ENCODE measurements around the gene AMMECR1. TPM values are rescaled to one million over a fixed set of nuclear protein-coding genes. Genes with fewer than 3 reads are reported as not detected.

Gene AMMECR1
- total RNA-seq, 2 donors from 2014 or later, result 1.7 to 2.5 TPM

DNA sequence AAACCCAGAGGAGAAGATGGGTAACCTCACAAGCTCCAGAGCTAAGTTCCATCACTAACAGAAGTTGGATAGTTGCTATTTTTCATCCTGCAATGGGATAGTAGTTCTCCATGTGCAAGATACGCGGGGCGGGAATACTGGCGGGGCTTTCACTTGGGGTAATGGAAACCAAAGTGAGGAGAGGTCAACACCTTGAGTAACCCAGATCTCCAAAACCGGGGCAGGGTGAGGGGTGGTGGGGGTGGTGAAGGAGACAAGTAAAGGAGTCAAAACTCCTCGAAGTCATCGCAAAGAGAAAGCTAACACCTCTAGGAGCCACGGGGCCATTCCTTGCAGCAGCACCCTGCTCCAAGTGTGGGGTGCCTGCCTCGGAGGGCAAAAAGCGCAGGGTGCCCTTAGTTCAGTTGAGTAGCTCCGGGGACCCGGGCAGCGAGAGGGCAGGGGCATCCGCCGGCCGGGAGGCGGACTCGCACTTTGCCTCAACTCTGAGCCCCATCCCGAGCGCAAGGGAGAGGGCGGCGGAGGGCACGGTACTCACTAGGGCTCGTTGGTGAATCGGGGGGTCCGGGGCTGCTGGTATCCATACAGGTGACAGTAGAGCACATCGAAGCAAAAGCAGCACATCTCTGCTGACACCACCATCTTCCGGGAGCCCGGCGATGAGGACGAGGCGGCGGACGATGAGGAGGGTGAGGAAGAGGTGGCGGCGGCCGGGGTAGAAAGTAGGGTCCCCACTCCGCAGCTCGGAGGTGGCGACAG lies 645 bp downstream of the AMMECR1 start:
- no peaks in the 10 kb centered on the region for H3K4me1 ChIP-seq
- H3K4me3 ChIP-seq, result peak overlapping the region; percentile 67 to 74
- TF ChIP-seq, protein P1, sequence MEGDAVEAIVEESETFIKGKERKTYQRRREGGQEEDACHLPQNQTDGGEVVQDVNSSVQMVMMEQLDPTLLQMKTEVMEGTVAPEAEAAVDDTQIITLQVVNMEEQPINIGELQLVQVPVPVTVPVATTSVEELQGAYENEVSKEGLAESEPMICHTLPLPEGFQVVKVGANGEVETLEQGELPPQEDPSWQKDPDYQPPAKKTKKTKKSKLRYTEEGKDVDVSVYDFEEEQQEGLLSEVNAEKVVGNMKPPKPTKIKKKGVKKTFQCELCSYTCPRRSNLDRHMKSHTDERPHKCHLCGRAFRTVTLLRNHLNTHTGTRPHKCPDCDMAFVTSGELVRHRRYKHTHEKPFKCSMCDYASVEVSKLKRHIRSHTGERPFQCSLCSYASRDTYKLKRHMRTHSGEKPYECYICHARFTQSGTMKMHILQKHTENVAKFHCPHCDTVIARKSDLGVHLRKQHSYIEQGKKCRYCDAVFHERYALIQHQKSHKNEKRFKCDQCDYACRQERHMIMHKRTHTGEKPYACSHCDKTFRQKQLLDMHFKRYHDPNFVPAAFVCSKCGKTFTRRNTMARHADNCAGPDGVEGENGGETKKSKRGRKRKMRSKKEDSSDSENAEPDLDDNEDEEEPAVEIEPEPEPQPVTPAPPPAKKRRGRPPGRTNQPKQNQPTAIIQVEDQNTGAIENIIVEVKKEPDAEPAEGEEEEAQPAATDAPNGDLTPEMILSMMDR (IDR thresholded peaks at IDR 0.05), result no peak
- peak overlapping the region; percentile 78 to 82 for H3K27ac ChIP-seq
- no peak for DNase-seq (ENCODE audit: low spot score)
- H3K36me3 ChIP-seq, result no peaks in the 10 kb centered on the region
- H3K27me3 ChIP-seq, result no peaks in the 10 kb centered on the region
- no peaks in the 10 kb centered on the region for H3K9me3 ChIP-seq

DNA sequence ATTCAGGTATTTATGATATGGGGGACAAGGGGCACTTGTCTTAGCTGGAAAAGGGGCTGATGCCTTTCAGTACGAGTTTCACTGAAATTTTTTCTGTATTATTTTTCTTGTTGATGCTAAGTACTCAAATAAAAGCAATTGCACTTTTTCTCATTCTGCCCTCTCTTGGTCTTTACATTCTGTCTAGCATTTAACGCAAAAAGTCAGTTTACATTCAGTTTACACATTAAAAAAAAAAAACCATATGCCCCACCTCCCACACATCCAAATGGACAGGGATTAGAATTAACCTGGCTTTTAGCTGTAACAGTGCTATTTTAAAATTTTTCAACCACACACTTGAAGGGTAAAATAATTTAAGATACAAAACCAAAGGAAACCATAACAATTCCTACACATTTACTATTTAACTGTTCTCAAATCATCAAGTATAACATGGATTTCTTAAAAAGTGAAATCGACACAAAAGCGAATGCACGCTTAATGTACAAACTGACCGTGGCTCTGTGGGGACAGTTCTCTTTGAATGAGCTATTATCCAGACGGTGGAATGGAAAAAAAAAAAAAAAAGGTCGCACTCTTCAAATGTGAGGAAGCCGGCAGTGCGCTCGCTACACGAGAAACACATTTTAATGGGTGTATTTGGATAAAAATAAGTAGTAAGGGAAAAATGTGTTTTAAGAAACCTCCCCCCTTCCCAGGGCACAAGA lies 1.4 kb downstream of the AMMECR1 start:
- H3K27ac ChIP-seq, result peak overlapping the region in 1 of 2 donors; percentile 78
- H3K36me3 ChIP-seq, result no peaks in the 10 kb centered on the region
- DNase-seq (ENCODE audit: low spot score), result no peak
- TF ChIP-seq, protein P1 (IDR thresholded peaks at IDR 0.05), result no peak
- no peaks in the 10 kb centered on the region for H3K4me1 ChIP-seq
- H3K27me3 ChIP-seq, result no peaks in the 10 kb centered on the region
- no peaks in the 10 kb centered on the region for H3K9me3 ChIP-seq
- peak overlapping the region; percentile 67 to 74 for H3K4me3 ChIP-seq

DNA sequence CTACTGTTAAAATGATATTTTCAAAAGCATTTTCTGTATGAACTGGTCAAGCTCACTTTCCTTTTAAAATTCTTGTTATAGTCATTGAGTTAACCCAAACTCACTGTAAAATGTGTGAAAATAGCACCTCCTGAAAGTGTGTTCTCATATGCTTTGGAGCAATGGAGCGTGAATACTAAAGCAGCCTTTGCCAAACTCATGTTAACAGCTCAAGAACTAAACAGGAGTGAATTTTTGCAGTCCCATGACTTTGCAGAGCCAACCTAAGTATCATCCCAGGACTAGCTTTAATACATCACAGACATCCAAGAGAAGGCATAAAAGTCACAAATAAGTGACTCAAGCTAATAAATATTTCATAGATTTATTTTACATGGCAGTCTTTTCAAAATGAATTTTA lies 2.3 kb downstream of the AMMECR1 start:
- TF ChIP-seq, protein P1 (IDR thresholded peaks at IDR 0.05), result no peak
- Histone ChIP-seq H3K27me3 (no peaks in the 10 kb centered on the region), H3K9me3 (no peaks in the 10 kb centered on the region), H3K27ac (no peak overlapping the region), H3K4me1 (no peaks in the 10 kb centered on the region), H3K36me3 (no peaks in the 10 kb centered on the region), H3K4me3 (no peak overlapping the region)
- DNase-seq (ENCODE audit: low spot score), result no peak

DNA sequence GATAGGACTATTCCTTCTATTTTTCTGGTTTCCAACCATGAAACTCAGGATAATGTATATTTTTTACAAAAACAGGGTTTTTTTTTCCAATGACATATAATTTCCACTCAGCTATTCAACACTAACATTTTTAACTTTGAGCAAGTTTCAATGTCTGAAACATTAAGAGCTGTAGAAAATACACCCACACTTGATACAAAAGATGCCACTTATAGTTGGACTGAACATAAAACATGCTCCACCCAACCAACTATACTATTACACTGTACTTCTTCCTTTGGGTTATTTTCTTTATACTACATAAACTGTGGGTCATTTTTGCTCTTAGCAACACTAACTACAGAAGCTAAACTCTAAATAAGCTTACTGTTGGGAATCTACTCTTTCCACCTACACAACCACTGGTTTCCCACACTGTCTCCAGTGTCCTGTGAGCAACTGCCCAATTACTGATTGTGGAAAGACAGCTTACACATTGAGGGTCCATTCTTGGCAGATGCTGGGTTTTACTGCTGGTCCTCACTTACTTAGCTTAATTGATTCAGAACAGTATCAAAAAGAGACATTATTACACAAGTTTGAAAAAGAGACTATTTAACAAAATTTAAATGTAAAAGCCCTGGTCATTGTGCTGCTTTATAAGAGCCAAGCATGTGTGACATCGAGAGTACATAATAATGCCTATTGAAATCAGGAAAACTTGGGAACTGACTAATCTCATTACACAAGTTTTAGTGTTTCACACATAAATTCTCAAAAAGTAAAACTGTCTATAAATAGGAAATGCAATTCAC lies 6.3 kb downstream of the AMMECR1 start:
- Histone ChIP-seq H3K36me3 (no peaks in the 10 kb centered on the region), H3K4me1 (no peaks in the 10 kb centered on the region), H3K9me3 (no peaks in the 10 kb centered on the region), H3K4me3 (no peak overlapping the region), H3K27ac (no peak overlapping the region), H3K27me3 (no peaks in the 10 kb centered on the region)
- no peak for DNase-seq (ENCODE audit: low spot score)
- TF ChIP-seq, protein P1 (IDR thresholded peaks at IDR 0.05), result no peak

DNA sequence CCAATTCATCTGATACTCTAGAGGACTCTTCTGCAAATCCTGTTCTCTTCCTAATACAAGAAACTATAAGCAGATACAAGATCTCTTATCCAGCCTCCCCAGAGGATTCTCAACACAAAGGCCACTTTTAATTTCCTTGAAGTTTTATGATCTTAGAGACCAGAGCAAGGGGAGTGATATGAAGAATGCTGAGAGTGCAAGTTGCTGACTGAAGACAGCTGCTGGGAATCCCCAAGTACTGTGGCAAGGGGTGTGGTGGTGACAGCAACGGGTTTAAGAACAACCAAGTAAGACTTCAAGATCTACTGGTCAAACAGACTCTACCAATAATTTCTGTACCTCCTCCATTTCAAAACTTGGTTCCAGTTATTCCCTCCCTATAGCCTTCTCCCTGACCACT lies 7.0 kb downstream of the AMMECR1 start:
- no peak for DNase-seq (ENCODE audit: low spot score)
- Histone ChIP-seq H3K9me3 (no peaks in the 10 kb centered on the region), H3K27ac (no peak overlapping the region), H3K27me3 (no peaks in the 10 kb centered on the region), H3K4me3 (no peak overlapping the region), H3K36me3 (no peaks in the 10 kb centered on the region), H3K4me1 (no peaks in the 10 kb centered on the region)
- TF ChIP-seq, protein P1 (IDR thresholded peaks at IDR 0.05), result no peak
